GM12864 (cell line): ENCODE measurements around the gene PPP1R10.

Source experiments
- DNase-seq: peaks from one replicate; pipeline ENCODE4 v3.0.0-alpha.2; 2011; ENCODE audit warnings: low read depth
- H3K4me3 ChIP-seq: 2 replicates; pipeline ENCODE4 v1.5.1; 2011; ENCODE audit warnings: mild to moderate bottlenecking, low read depth, low read length, control low read depth
- CTCF ChIP-seq: IDR thresholded peaks from 2 replicates; pipeline ENCODE4 v1.5.1; 2011; ENCODE audit warnings: low read depth, mild to moderate bottlenecking, moderate library complexity, low read length, control low read depth, inconsistent platforms; ENCODE audit errors: missing control alignments

PPP1R10 gene

GRCh38 chr6:30643656-30644055 lies 26.6 kb upstream of the PPP1R10 start:
- H3K4me3 ChIP-seq = no peak overlapping the region
- no peak for TF ChIP-seq CTCF
- DNase-seq = no peak

GRCh38 chr6:30641048-30641447 lies 24.0 kb upstream of the PPP1R10 start:
- TF ChIP-seq CTCF = no peak
- DNase-seq = no peak
- no peak overlapping the region for H3K4me3 ChIP-seq

- no peak overlapping the region for H3K4me3 ChIP-seq
- no peak for DNase-seq
- TF ChIP-seq CTCF = no peak
These were observed 23.4 kb upstream of the PPP1R10 start for GRCh38 chr6:30640481-30640880.

GRCh38 chr6:30635834-30636233 lies 18.8 kb upstream of the PPP1R10 start:
- TF ChIP-seq CTCF = no peak
- DNase-seq = no peak
- no peak overlapping the region for H3K4me3 ChIP-seq

GRCh38 chr6:30626484-30627366 lies 9.7 kb upstream of the PPP1R10 start, which contains the start of gene ATAT1:
Gene ATAT1, plus strand, starts transcription at chr6:30626874.
- DNase-seq = no peak
- TF ChIP-seq CTCF = peak; percentile 58
- peak within 1 kb of the TSS; percentile 79 for H3K4me3 ChIP-seq

GRCh38 chr6:30625511-30625910 lies 8.5 kb upstream of the PPP1R10 start:
- H3K4me3 ChIP-seq = no peak overlapping the region
- TF ChIP-seq CTCF = no peak
- no peak for DNase-seq

GRCh38 chr6:30619561-30619960 lies 2.5 kb upstream of the PPP1R10 start:
- TF ChIP-seq CTCF = no peak
- no peak for DNase-seq
- H3K4me3 ChIP-seq = no peak overlapping the region
